H9 (cell line): ENCODE data around the gene TMEM191C. TPM values are rescaled to one million over a fixed set of nuclear protein-coding genes. Genes with fewer than 3 reads are reported as not detected.
A peak's percentile ranks its signal among the peaks of the same experiment; 100 is the strongest.

Source experiments
- DNase-seq: peaks from one replicate; pipeline ENCODE4 v3.0.0-alpha.2; 2017
- H2AFZ ChIP-seq: one replicate; pipeline ENCODE4 v1.6.1; 2013; ENCODE audit warnings: mild to moderate bottlenecking, low read length, control low read depth, moderate library complexity
- H2AK5ac ChIP-seq: 2 replicates; pipeline ENCODE4 v1.6.1; 2013; ENCODE audit warnings: low read length, control low read depth, mixed read lengths; ENCODE audit not compliant: insufficient read length
- H2BK120ac ChIP-seq: one replicate; pipeline ENCODE4 v1.6.1; 2013; ENCODE audit warnings: low read depth, mild to moderate bottlenecking, low read length, control low read depth, inconsistent platforms; ENCODE audit not compliant: poor library complexity, severe bottlenecking
- H2BK12ac ChIP-seq: 2 replicates; pipeline ENCODE4 v1.6.1; 2013; ENCODE audit warnings: low read length, control low read depth, mixed read lengths, low read depth; ENCODE audit not compliant: insufficient read length
- H2BK15ac ChIP-seq: 2 replicates; pipeline ENCODE4 v1.6.1; 2013; ENCODE audit warnings: low read depth, low read length, control low read depth
- H2BK20ac ChIP-seq: one replicate; pipeline ENCODE4 v1.6.1; 2013; ENCODE audit warnings: low read depth, mild to moderate bottlenecking, low read length, control low read depth, inconsistent platforms; ENCODE audit not compliant: poor library complexity, severe bottlenecking
- H2BK5ac ChIP-seq: 2 replicates; pipeline ENCODE4 v1.6.1; 2013; ENCODE audit warnings: low read length, control low read depth, mixed read lengths; ENCODE audit not compliant: insufficient read length
- H3K14ac ChIP-seq: 2 replicates; pipeline ENCODE4 v1.6.1; 2013; ENCODE audit warnings: low read length, control low read depth; ENCODE audit not compliant: insufficient read depth
- H3K18ac ChIP-seq: 2 replicates; pipeline ENCODE4 v1.6.1; 2013; ENCODE audit warnings: low read depth, mild to moderate bottlenecking, mixed read lengths, low read length, control low read depth; ENCODE audit not compliant: insufficient read length
- H3K23ac ChIP-seq: 2 replicates; pipeline ENCODE4 v1.6.1; 2013; ENCODE audit warnings: low read length, control low read depth, mixed read lengths, low read depth; ENCODE audit not compliant: insufficient read length
- H3K23me2 ChIP-seq: 2 replicates; pipeline ENCODE4 v1.6.1; 2013; ENCODE audit warnings: low read depth, mild to moderate bottlenecking, mixed read lengths, low read length, control low read depth; ENCODE audit not compliant: insufficient read length, poor library complexity, severe bottlenecking
- H3K27ac ChIP-seq: 2 replicates; pipeline ENCODE4 v1.5.1; 2013; ENCODE audit warnings: low read length, control low read depth, mixed read lengths, low read depth; ENCODE audit not compliant: insufficient read length
- H3K27me3 ChIP-seq: 2 replicates; pipeline ENCODE4 v1.6.1; 2013; ENCODE audit warnings: low read length, control low read depth, inconsistent platforms; ENCODE audit not compliant: insufficient read depth
- H3K4ac ChIP-seq: 2 replicates; pipeline ENCODE4 v1.6.1; 2013; ENCODE audit warnings: low read depth, mild to moderate bottlenecking, control low read depth, inconsistent platforms, low read length, moderate library complexity
- H3K4me1 ChIP-seq: 2 replicates; pipeline ENCODE4 v1.6.1; 2013; ENCODE audit warnings: low read length, control low read depth, inconsistent platforms; ENCODE audit not compliant: insufficient read depth
- H3K4me2 ChIP-seq: 2 replicates; pipeline ENCODE4 v1.6.1; 2013; ENCODE audit warnings: low read length, control low read depth, mixed read lengths; ENCODE audit not compliant: insufficient read length, insufficient read depth
- H3K56ac ChIP-seq: 2 replicates; pipeline ENCODE4 v1.6.1; 2013; ENCODE audit warnings: low read depth, mild to moderate bottlenecking, mixed read lengths, low read length, control low read depth; ENCODE audit not compliant: insufficient read length
- H3K79me1 ChIP-seq: 2 replicates; pipeline ENCODE4 v1.6.1; 2013; ENCODE audit warnings: low read depth, mild to moderate bottlenecking, moderate library complexity, low read length, control low read depth, inconsistent platforms; ENCODE audit not compliant: insufficient read depth, poor library complexity, severe bottlenecking
- H3K79me2 ChIP-seq: 2 replicates; pipeline ENCODE4 v1.6.1; 2013; ENCODE audit warnings: low read length, control low read depth, inconsistent platforms; ENCODE audit not compliant: insufficient read depth
- H3K9ac ChIP-seq: 2 replicates; pipeline ENCODE4 v1.6.1; 2013; ENCODE audit warnings: low read length, control low read depth, mixed read lengths; ENCODE audit not compliant: insufficient read length; ENCODE audit errors: extremely low read depth
- H3K9me3 ChIP-seq: one replicate; pipeline ENCODE4 v1.6.1; 2013; ENCODE audit warnings: low read depth, low read length, inconsistent platforms; ENCODE audit not compliant: control insufficient read depth
- H3T11ph ChIP-seq: one replicate; pipeline ENCODE4 v1.6.1; 2013; ENCODE audit warnings: mild to moderate bottlenecking, low read length, control low read depth, inconsistent platforms
- H4K20me1 ChIP-seq: one replicate; pipeline ENCODE4 v1.6.1; 2013; ENCODE audit not compliant: control insufficient read depth, insufficient read length, insufficient read depth
- H4K5ac ChIP-seq: 2 replicates; pipeline ENCODE4 v1.6.1; 2013; ENCODE audit warnings: low read depth, mild to moderate bottlenecking, mixed read lengths, low read length, control low read depth; ENCODE audit not compliant: insufficient read length
- H4K8ac ChIP-seq: replicated peaks from 2 replicates; pipeline ENCODE4 v1.6.1; 2013; ENCODE audit warnings: low read length, control low read depth, mixed read lengths, low read depth; ENCODE audit not compliant: insufficient read length
- H4K91ac ChIP-seq: 2 replicates; pipeline ENCODE4 v1.6.1; 2013; ENCODE audit warnings: low read depth, mild to moderate bottlenecking, moderate library complexity, mixed read lengths, low read length, control low read depth; ENCODE audit not compliant: insufficient read length
- H3K27ac Mint-ChIP-seq, 3 experiments: 2 replicates in 2 of 3; 3 replicates in 1 of 3; pipeline ENCODE4 v1.8.0; 2020 to 2021; ENCODE audit warnings: mixed read lengths in 3 of 3, mild to moderate bottlenecking in 1 of 3, moderate library complexity in 1 of 3
- H3K27me3 Mint-ChIP-seq: 2 replicates; pipeline ENCODE4 v1.8.0; 2021; ENCODE audit warnings: low read depth, mild to moderate bottlenecking, moderate library complexity, mixed read lengths
- H3K36me3 Mint-ChIP-seq, 3 experiments: 2 replicates in 2 of 3; 3 replicates in 1 of 3; pipeline ENCODE4 v1.8.0; 2020 to 2021; ENCODE audit warnings: low read depth in 3 of 3, mixed read lengths in 3 of 3; ENCODE audit not compliant: insufficient read depth in 1 of 3
- H3K4me1 Mint-ChIP-seq, 2 experiments: 2 replicates each; pipeline ENCODE4 v1.8.0; 2020; ENCODE audit warnings: mixed read lengths in 2 of 2
- H3K4me3 Mint-ChIP-seq, 2 experiments: 2 replicates in 1 of 2; 3 replicates in 1 of 2; pipeline ENCODE4 v1.8.0; 2020 to 2021; ENCODE audit warnings: mild to moderate bottlenecking in 2 of 2, mixed read lengths in 2 of 2, moderate library complexity in 1 of 2
- H3K9me3 Mint-ChIP-seq, 2 experiments: 2 replicates in 1 of 2; 3 replicates in 1 of 2; pipeline ENCODE4 v1.8.0; 2020; ENCODE audit warnings: mild to moderate bottlenecking in 2 of 2, mixed read lengths in 2 of 2, moderate library complexity in 1 of 2
- CTCF ChIP-seq: fragments of 200-600 bp; sonication (generic); conservative IDR thresholded peaks from 3 replicates; pipeline ENCODE4 v1.8.0; 2021; ENCODE audit warnings: antibody characterized with exemption, mild to moderate bottlenecking
- WGBS: extraction: QIAGEN DNeasy Blood & Tissue Kit; methylation state at CpG from one replicate; pipeline ENCODE4 v1.1.7; 2013; ENCODE audit warnings: missing lambda C conversion rate, low lambda C conversion rate, mixed read lengths; ENCODE audit not compliant: insufficient read length; ENCODE audit errors: extremely low coverage; 5-methylcytosine and 5-hydroxymethylcytosine counted together
- total RNA-seq: library from RNA; stranded (reverse); gene quantifications from 2 replicates; pipeline ENCODE4 v1.2.1, GENCODE V29; 2021

Gene TMEM191C
- total RNA-seq, 1 experiment from 2014 or later: 4.2 TPM

GRCh38 chr22:21455334-21456089 is 11.7 kb upstream of the TMEM191C start:
- Histone ChIP-seq H4K8ac (no peak overlapping the region), H2AK5ac (no peak overlapping the region), H3K23me2 (no peaks in the 10 kb centered on the region), H3K27me3 (no peaks in the 10 kb centered on the region), H2AFZ (no peak overlapping the region), H3T11ph (no peak overlapping the region), H2BK12ac (no peak overlapping the region), H3K9me3 (no peaks in the 10 kb centered on the region), H2BK20ac (no peak overlapping the region), H3K23ac (no peak overlapping the region), H4K5ac (no peak overlapping the region), H2BK5ac (no peak overlapping the region), H3K4ac (no peak overlapping the region), H3K4me1 (peaks cover 6% of the 10 kb centered on the region; the same call in 1 of the 2 replicates), H3K9ac (no peak overlapping the region), H4K91ac (no peak overlapping the region), H4K20me1 (no peaks in the 10 kb centered on the region), H2BK15ac (no peak overlapping the region), H3K79me1 (no peaks in the 10 kb centered on the region), H3K27ac (no peak overlapping the region), H3K79me2 (no peaks in the 10 kb centered on the region), H2BK120ac (no peak overlapping the region), H3K56ac (no peak overlapping the region), H3K4me2 (no peak overlapping the region), H3K14ac (no peak overlapping the region), H3K18ac (no peak overlapping the region)
- peaks cover 16 to 25% of the 10 kb centered on the region in 2 experiments for H3K4me1 Mint-ChIP-seq
- peak overlapping the region in 2 of 3 experiments; percentile 47 to 70; a peak in 5 of 7 replicates for H3K27ac Mint-ChIP-seq
- TF ChIP-seq CTCF: no peak
- no peaks in the 10 kb centered on the region for H3K36me3 Mint-ChIP-seq
- H3K27me3 Mint-ChIP-seq: no peaks in the 10 kb centered on the region
- WGBS: no CpG with 5 or more reads among the region's 19 CpGs
- DNase-seq: peak; percentile 40
- H3K4me3 Mint-ChIP-seq: peak overlapping the region in 1 of 2 experiments; percentile 35; a peak in 1 of 5 replicates
- H3K9me3 Mint-ChIP-seq: no peaks in the 10 kb centered on the region
